Stimulated activated CD8-positive, alpha-beta memory T cell treated with anti-CD3 and anti-CD28 coated beads, Interleukin-4, amount 100 ng/mL, for 24 hours (primary cell): ENCODE measurements around the gene BMF.

Experiments
- DNase-seq: peaks from one replicate; pipeline ENCODE4 v3.0.0-alpha.2; 2020; ENCODE audit warnings: low read depth

The BMF gene

DNA sequence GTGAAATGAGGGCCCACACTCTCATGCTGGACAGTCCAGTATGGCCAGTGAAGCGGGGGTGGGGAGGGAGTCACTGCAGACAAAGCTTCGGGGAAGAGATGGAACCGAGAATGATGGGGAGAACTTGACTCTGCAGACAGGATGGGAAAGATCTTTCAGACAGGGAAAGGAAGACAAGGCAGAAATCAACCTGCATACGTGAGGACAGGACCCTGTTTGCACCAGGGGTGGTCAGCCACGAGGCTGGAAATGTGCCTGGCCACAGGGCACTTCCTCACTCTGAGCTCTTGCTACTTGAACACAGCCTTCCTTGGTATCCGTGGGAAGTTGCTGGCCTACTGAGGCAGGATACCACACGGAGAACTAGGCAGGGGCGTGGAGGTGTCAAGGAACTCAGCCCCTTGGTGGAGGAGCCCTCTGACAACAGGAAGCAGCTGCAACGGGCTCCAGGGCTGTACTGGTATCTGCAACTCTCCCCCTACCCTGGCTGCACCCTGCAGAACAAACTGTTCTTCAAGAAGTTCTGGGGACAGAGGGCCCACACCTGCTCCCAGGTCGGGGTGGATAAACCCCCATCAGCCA is 60.4 kb downstream of the BMF start:
- no peak for DNase-seq

DNA sequence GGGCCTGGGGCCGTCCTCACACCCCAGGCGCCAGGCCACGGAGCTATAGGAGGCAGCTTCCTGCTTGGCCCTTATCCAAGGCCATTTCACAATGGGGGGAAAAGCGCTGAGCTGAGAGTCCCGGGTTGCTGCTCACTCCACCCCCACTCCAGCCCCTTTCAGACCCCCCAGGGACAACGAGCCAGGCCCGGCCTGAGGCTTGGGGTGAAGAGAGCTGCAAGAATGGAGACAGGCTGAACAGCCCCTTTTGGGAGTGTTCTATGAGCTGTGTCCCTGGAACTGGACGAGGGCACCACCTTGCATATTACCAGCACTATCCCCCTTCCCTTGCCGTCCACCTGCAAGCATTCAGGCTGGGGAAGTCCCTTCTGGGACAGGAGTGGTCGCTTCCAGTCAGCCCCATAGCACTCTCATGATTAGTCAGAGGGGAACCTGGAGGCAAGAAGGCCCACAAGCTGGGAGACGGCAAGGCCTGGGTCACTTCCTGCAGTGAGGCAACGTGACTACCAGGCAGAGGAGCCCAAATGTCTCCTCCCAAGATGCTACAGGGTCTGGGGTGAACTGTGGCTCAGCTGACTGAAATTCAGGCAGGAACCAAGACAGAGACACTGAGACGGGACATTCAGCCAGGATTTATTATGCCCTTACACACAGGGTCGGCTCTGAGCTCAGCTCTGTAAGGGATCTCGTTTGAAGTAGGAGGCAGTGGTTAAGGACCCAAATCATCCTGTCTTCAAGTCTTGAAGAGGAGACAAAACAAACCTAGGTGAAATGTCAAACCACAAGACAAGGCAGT is 61.1 kb downstream of the BMF start:
- DNase-seq, result peak; percentile 56

- DNase-seq, result no peak
Observed at GRCh38 chr15:40046721-40047414, 61.8 kb downstream of the BMF start.

GRCh38 chr15:40045572-40046217 is 63.0 kb downstream of the BMF start:
- DNase-seq, result no peak

- DNase-seq, result peak; percentile 84
Observed at GRCh38 chr15:40044717-40045571, 63.7 kb downstream of the BMF start.

- DNase-seq, result no peak
Observed at GRCh38 chr15:40043927-40044716, 64.6 kb downstream of the BMF start.

- DNase-seq, result no peak
Observed at GRCh38 chr15:40042791-40043320, 65.8 kb downstream of the BMF start.

DNA sequence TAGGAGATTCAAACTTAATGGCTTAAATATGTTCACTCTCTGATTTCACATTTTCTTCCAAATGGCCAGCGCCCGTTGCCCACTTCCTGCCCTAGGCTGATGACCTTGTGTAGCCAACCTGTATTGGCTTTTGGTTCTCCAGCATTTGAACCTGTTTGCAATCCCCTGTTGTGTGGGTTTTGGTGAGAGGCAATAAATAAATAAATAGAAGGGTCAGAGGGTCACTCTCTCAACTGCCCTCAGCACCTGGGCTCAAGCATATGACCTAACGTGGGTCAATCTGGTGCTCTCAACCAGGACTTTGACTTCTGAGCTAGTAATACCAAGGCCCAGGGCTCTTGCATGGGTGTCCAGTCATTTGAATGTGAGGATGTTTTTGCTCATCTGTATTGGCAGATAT is 67.9 kb downstream of the BMF start:
- DNase-seq, result no peak

GRCh38 chr15:40040293-40040635 is 68.4 kb downstream of the BMF start:
- DNase-seq, result no peak

DNA sequence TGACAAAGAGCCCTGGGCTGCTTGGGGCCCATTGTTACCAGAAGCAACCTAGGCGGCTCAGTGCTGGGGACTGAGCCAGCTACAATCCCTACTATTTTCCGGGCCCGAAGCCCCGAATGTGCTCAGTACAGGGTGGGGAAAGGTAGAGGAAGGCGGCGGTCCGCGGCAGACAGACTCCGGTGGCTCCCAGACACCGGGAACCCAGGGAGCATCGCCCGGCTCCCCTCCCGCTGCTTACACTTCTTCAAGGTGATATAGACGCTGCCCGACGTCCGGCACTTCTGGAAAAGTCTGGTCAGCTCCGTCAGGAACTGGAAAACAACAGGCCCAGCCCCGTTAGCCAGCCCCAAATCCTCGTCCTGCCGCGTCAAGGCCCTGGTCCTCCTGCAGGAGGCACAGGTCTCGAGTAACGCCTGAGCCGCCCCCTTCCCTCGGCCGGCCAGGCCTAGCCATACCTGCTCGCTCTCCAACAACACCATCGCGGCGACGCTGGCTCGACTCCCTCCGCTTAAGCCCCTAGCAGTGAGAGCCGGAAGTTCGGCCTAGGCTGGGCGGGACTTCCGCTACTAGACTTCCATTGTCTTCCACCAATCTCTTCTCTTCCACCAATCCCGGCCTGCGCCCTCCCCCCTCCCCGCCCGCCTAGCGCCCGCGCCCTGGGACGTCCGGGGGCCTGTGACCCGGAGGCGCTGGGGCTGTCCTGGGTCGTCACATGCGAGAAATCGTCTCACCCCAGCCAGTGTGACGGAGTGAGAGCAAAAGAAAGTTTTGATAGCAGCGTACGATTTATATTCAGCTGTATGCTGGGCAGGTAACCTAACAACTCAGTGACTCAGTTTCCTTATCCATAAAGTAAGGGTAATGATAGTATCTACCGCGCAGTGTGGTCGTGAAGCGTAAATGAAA is 69.8 kb downstream of the BMF start, which contains the start of gene SRP14:
TSS of gene SRP14 (minus strand) at position 544 of the 906 bp plus-strand sequence. CDS start at position 479, 65 bp downstream.
- DNase-seq, result peak; percentile 93

DNA sequence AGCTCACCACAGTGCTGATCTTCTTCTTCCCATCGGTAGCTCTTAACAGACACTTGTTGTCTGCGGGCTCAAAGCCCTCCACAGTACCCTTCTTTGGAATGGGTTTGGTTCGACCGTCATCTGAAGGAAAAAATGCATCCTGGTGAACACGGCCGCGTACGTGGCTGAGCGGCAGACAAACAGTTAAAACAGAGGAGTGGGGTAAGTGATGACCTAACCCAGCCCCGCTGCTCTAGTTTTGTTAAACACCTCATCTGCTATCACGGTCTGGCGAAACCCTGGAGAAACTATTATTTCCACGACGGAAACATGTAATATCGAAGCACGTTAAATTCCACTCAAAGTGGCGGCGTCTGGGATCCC is 70.4 kb downstream of the BMF start:
- no peak for DNase-seq
